ENCODE measurements around the gene RCAN2. TPM values are rescaled to one million over a fixed set of nuclear protein-coding genes. Genes with fewer than 3 reads are reported as not detected.
"Not testable (repeated sequence)": the region's sequence is repeated elsewhere in the genome, so short reads cannot be mapped to it uniquely, and the experiment has no call there.

The RCAN2 gene
- total and polyA plus RNA-seq, 4 donors = 4.5 to 16.7 (median 4.8) TPM

DNA sequence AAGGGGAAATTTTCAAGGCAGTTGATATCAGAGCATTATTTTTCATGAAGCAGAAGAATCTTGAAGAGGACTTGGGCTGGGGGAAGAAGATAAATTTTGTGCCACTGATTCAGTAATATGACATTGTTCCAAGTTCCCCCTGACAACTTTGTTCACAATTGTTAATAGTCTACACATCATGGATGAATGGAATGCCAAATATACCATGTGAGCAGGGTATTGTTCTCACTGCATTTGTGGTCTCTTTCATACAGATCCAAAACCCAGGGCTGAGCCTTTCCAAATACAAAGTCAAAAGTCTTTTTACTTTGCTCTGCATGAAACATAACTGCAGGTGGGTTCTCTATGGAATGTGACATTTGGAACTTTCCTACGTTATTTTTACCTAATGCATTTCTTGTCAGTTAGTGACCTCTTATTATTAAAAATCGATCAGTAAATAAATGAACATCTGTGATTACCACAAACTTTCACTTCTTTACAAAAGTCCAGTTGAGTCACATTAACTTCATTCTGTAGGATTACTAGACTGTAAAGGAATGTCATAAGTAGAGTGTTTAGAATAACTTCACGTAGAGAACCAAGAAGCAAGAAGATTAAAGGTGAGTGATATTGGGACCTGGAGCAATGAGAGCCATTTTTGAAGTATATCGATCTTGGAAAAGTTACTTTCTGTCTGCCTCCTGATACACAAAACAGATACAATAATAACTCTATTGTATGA, 100.9 kb downstream of the RCAN2 start:
- WGBS, 2 donors = 92 to 93% methylated on average over 4 of the region's 4 CpGs
- no peak overlapping the region for H3K4me3 ChIP-seq
- H3K9ac ChIP-seq (ENCODE audit: insufficient read depth in 1 of 2, low read length in 2 of 2) = no peak overlapping the region
- no peaks in the 10 kb centered on the region for H3K27me3 ChIP-seq (ENCODE audit: control insufficient read depth in 3 of 3, insufficient read depth in 3 of 3, low read length in 2 of 3)
- peaks cover 0 to 2% (median 0%) of the 10 kb centered on the region in 4 donors for H3K9me3 ChIP-seq (ENCODE audit: control insufficient read depth in 4 of 4, insufficient read depth in 3 of 4, low read length in 3 of 4)
- ATAC-seq (ENCODE audit: insufficient read depth, low FRiP score) (no peak), DNase-seq (no peak)
- H3K36me3 ChIP-seq (ENCODE audit: control insufficient read depth in 4 of 4, insufficient read depth in 4 of 4, low read length in 4 of 4) = no peaks in the 10 kb centered on the region
- peaks cover 0 to 4% (median 0%) of the 10 kb centered on the region in 5 donors for H3K4me1 ChIP-seq (ENCODE audit: control insufficient read depth in 5 of 5, insufficient read depth in 5 of 5, low read length in 5 of 5)
- no peak overlapping the region for H3K27ac ChIP-seq (ENCODE audit: low read depth in 1 of 2, low read length in 1 of 2)
- TF ChIP-seq, protein P1, sequence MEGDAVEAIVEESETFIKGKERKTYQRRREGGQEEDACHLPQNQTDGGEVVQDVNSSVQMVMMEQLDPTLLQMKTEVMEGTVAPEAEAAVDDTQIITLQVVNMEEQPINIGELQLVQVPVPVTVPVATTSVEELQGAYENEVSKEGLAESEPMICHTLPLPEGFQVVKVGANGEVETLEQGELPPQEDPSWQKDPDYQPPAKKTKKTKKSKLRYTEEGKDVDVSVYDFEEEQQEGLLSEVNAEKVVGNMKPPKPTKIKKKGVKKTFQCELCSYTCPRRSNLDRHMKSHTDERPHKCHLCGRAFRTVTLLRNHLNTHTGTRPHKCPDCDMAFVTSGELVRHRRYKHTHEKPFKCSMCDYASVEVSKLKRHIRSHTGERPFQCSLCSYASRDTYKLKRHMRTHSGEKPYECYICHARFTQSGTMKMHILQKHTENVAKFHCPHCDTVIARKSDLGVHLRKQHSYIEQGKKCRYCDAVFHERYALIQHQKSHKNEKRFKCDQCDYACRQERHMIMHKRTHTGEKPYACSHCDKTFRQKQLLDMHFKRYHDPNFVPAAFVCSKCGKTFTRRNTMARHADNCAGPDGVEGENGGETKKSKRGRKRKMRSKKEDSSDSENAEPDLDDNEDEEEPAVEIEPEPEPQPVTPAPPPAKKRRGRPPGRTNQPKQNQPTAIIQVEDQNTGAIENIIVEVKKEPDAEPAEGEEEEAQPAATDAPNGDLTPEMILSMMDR (IDR thresholded peaks at IDR 0.05; ENCODE audit: control extremely low read depth, extremely low read depth) = no peak

DNA sequence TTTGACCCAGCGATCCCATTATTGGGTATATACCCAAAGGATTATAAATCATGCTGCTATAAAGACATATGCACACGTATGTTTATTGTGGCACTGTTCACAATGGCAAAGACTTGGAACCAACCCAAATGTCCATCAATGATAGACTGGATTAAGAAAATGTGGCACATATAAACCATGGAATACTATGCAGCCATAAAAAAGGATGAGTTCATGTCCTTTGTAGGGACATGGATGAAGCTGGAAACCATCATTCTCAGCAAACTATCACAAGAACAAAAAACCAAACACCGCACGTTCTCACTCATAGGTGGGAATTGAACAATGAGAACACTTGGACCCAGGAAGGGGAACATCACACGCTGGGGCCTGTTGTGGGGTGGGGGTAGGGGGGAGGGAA, 103.5 kb downstream of the RCAN2 start:
- H3K27ac ChIP-seq (ENCODE audit: low read depth in 1 of 2, low read length in 1 of 2); H3K9me3 ChIP-seq (ENCODE audit: control insufficient read depth in 4 of 4, insufficient read depth in 3 of 4, low read length in 3 of 4); H3K27me3 ChIP-seq (ENCODE audit: control insufficient read depth in 3 of 3, insufficient read depth in 3 of 3, low read length in 2 of 3); H3K4me3 ChIP-seq; DNase-seq; H3K36me3 ChIP-seq (ENCODE audit: control insufficient read depth in 4 of 4, insufficient read depth in 4 of 4, low read length in 4 of 4); H3K9ac ChIP-seq (ENCODE audit: insufficient read depth in 1 of 2, low read length in 2 of 2); ATAC-seq (ENCODE audit: insufficient read depth, low FRiP score): not testable (repeated sequence)
- WGBS, 2 donors = 95 to 98% methylated on average over 5 of the region's 5 CpGs
- H3K4me1 ChIP-seq (ENCODE audit: control insufficient read depth in 5 of 5, insufficient read depth in 5 of 5, low read length in 5 of 5) = peaks cover 0 to 10% (median 0%) of the 10 kb centered on the region in 5 donors

DNA sequence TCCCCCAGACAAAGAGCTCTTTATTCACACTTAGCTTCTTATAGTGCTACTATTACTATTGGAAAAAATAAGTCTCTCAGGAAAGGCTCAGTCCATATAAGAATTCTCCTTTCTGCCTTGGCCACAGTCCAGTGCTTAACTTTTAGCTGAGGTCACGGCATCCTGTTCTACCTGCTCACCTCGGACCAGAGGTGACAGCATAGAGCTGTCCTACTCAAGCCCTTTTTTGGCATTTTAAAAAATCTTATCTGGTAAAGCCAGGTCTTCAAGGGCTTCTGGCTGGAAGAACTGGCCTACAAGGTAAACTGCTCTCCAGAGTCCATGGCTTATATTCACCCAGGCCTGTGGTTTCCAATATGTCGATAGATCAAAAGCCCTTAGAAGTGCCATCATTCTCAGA, 109.7 kb downstream of the RCAN2 start:
- no peak for ATAC-seq (ENCODE audit: insufficient read depth, low FRiP score)
- WGBS, 2 donors = 61 to 71% methylated on average over 3 of the region's 3 CpGs
- DNase-seq = no peak
- peak overlapping the region in 1 of 2 donors; percentile 69 for H3K27ac ChIP-seq (ENCODE audit: low read depth in 1 of 2, low read length in 1 of 2)
- TF ChIP-seq, protein P1 (IDR thresholded peaks at IDR 0.05; ENCODE audit: control extremely low read depth, extremely low read depth) = no peak
- peaks cover 0 to 39% (median 4%) of the 10 kb centered on the region in 5 donors for H3K4me1 ChIP-seq (ENCODE audit: control insufficient read depth in 5 of 5, insufficient read depth in 5 of 5, low read length in 5 of 5)
- no peaks in the 10 kb centered on the region for H3K9me3 ChIP-seq (ENCODE audit: control insufficient read depth in 4 of 4, insufficient read depth in 3 of 4, low read length in 3 of 4)
- no peak overlapping the region for H3K9ac ChIP-seq (ENCODE audit: insufficient read depth in 1 of 2, low read length in 2 of 2)
- H3K36me3 ChIP-seq (ENCODE audit: control insufficient read depth in 4 of 4, insufficient read depth in 4 of 4, low read length in 4 of 4) = no peaks in the 10 kb centered on the region
- no peak overlapping the region for H3K4me3 ChIP-seq
- no peaks in the 10 kb centered on the region for H3K27me3 ChIP-seq (ENCODE audit: control insufficient read depth in 3 of 3, insufficient read depth in 3 of 3, low read length in 2 of 3)

DNA sequence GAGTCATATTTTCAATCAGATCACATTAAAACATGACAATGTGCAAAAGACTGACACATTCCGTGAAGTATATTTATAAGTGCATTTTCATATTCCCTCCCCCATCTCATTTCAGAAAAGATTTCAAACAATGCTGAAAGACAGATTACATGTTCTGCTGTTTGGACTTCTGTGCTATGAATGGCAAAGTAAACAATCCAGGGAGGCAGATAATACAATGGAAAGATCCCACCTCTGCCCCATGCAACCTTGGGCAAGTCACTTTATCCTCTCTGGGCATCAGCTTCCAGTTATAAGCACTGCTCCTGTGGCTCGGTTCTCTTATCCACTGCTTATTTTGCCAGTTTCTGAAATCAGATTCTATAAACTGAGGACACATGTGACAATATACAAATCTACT, 110.2 kb downstream of the RCAN2 start:
- no peak overlapping the region for H3K9ac ChIP-seq (ENCODE audit: insufficient read depth in 1 of 2, low read length in 2 of 2)
- H3K4me3 ChIP-seq = no peak overlapping the region
- no peaks in the 10 kb centered on the region for H3K9me3 ChIP-seq (ENCODE audit: control insufficient read depth in 4 of 4, insufficient read depth in 3 of 4, low read length in 3 of 4)
- no peaks in the 10 kb centered on the region for H3K36me3 ChIP-seq (ENCODE audit: control insufficient read depth in 4 of 4, insufficient read depth in 4 of 4, low read length in 4 of 4)
- DNase-seq = no peak
- peak overlapping the region in 1 of 2 donors; percentile 69 for H3K27ac ChIP-seq (ENCODE audit: low read depth in 1 of 2, low read length in 1 of 2)
- TF ChIP-seq, protein P1 (IDR thresholded peaks at IDR 0.05; ENCODE audit: control extremely low read depth, extremely low read depth) = no peak
- H3K4me1 ChIP-seq (ENCODE audit: control insufficient read depth in 5 of 5, insufficient read depth in 5 of 5, low read length in 5 of 5) = peaks cover 0 to 39% (median 4%) of the 10 kb centered on the region in 5 donors
- 75 to 77% methylated on average over 2 of the region's 2 CpGs for WGBS, 2 donors
- ATAC-seq (ENCODE audit: insufficient read depth, low FRiP score) = no peak
- H3K27me3 ChIP-seq (ENCODE audit: control insufficient read depth in 3 of 3, insufficient read depth in 3 of 3, low read length in 2 of 3) = no peaks in the 10 kb centered on the region
